Measurements from ENCODE around the gene LRRC27. TPM values are rescaled to one million over a fixed set of nuclear protein-coding genes. Genes with fewer than 3 reads are reported as not detected.

Gene LRRC27
- total and polyA plus RNA-seq, 5 donors from 2014 or later: 0.67 to 3.3 (median 2.5) TPM

DNA sequence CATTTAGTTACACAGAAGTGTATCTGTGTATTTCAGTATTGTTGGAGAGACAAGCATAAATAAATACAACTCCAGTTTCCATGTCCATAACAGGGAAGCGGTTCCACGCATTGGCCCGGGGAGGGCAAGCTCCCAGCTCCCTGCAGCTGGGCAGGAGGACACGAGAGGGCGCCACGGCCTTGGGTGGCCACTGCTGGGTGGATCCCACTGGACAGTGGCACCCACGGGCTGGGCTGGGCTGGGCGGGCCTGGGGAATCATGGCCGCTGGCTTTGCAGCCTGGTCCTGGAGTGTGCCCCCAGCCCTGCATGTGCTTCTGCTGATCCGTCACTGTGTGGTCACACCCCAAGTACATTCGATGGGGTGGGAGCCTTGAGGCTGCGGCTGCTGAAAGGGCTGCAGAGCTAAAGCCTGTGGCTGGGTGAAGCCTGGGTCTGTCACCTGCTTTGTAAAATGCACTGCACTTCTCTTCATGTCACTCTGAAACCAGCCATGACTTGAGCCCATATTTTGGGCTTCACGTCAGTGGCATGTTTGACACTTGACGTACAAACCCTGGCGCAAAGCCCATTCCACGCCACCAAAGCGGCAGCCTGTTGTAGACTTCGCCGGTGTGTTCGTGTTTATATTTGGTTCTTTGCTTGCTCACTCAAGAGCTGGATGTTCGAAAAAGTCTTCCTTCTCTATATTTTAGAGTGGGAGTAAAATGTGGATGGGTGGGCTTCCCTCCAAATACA, 27.5 kb downstream of the LRRC27 start:
- ATAC-seq (ENCODE audit: low read depth in 2 of 2): no peak
- Histone ChIP-seq H3K27me3 (ENCODE audit: control insufficient read depth, insufficient read depth, low read length) (no peaks in the 10 kb centered on the region), H3K36me3 (ENCODE audit: control insufficient read depth, insufficient read depth, low read length) (no peaks in the 10 kb centered on the region), H3K4me1 (ENCODE audit: control insufficient read depth, insufficient read depth, low read length, poor library complexity, severe bottlenecking) (no peaks in the 10 kb centered on the region), H3K27ac (ENCODE audit: insufficient read depth, low read length, poor library complexity, severe bottlenecking) (no peak overlapping the region), H3K9me3 (ENCODE audit: control insufficient read depth in 2 of 2, low read length in 2 of 2) (no peaks in the 10 kb centered on the region), H3K4me3 (ENCODE audit: low read depth, low read length) (no peak overlapping the region)
- Mint-ChIP-seq H3K4me3 (no peak overlapping the region), H3K36me3 (no peaks in the 10 kb centered on the region), H3K27ac (no peak overlapping the region), H3K27me3 (no peaks in the 10 kb centered on the region), H3K4me1 (peaks cover 0 to 2% (median 0%) of the 10 kb centered on the region in 4 donors), H3K9me3 (peaks cover 0 to 3% (median 0%) of the 10 kb centered on the region in 7 donors)
- DNase-seq: no peak

DNA sequence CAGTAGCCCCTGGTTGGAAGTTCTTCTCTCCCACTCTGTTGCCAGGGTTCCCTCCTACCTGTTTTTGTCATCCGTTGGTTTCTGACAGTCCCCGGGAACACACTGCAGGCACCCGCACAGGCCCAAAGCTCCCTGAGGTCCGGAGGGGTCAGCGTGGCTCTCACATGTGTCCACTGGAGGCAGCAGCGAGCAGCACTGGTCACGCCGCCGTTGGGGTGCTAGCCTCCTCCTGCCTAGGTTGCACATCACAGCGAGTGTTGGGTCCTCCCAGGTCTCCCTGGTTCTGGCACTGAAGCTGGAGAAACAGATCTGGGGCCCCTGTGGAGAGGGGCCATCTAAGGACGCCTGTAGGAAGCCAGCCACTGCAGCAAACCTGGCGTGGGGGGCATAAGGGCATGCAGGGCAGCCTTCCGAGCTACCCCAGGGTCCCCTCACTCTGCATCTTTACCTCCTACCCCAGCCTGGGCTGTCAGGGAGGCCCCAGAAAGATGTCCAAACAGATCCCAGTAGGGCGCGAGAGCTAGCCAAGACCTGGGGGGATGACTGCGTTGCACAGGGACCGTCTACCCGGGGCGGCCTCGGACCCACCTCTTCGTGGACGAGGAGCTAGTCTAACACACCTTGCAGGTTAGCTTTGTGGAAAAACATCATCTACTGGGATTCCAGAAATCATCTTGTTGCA, 28.9 kb downstream of the LRRC27 start:
- Mint-ChIP-seq H3K27me3 (no peaks in the 10 kb centered on the region), H3K27ac (no peak overlapping the region)

DNA sequence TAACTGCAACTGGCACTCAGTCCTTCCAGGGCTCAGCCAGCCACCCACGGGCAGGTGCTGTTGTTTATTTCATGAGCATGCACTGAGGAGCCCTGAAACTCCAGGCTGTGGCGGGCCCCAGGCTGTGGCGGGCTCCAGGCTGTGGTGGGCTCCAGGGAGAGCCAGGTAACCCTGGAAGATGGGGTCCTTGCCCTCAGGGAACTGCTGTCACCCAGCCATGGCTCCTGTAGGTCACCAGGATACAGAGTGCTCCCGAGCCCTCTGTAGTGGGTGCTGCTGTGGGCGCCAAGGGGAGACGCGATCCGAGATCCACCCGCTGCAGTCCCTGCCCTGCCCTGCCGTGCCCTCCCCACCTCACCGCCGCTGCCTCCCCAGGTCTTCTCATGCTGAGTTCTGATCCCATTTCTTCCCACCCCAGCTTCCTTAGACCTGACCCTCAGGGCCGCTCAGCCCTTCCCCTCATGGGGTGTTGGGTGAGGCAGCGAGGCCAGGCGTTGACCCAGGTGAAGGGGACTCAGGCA, 29.6 kb downstream of the LRRC27 start:
- DNase-seq (no peak), ATAC-seq (ENCODE audit: low read depth in 2 of 2) (no peak)
- Histone ChIP-seq H3K36me3 (ENCODE audit: control insufficient read depth, insufficient read depth, low read length) (no peaks in the 10 kb centered on the region), H3K9me3 (ENCODE audit: control insufficient read depth in 2 of 2, low read length in 2 of 2) (no peaks in the 10 kb centered on the region), H3K27me3 (ENCODE audit: control insufficient read depth, insufficient read depth, low read length) (no peaks in the 10 kb centered on the region), H3K4me3 (ENCODE audit: low read depth, low read length) (no peak overlapping the region), H3K4me1 (ENCODE audit: control insufficient read depth, insufficient read depth, low read length, poor library complexity, severe bottlenecking) (no peaks in the 10 kb centered on the region), H3K27ac (ENCODE audit: insufficient read depth, low read length, poor library complexity, severe bottlenecking) (no peak overlapping the region)
- no peaks in the 10 kb centered on the region for H3K27me3 Mint-ChIP-seq
- H3K4me3 Mint-ChIP-seq: no peak overlapping the region
- no peak overlapping the region for H3K27ac Mint-ChIP-seq
- peaks cover 0 to 2% (median 0%) of the 10 kb centered on the region in 7 donors for H3K9me3 Mint-ChIP-seq
- H3K4me1 Mint-ChIP-seq: peaks cover 0 to 4% (median 0%) of the 10 kb centered on the region in 4 donors
- H3K36me3 Mint-ChIP-seq: no peaks in the 10 kb centered on the region

More for the DNA sequence above, 28.9 kb downstream of the LRRC27 start:
- Histone ChIP-seq H3K4me3 (ENCODE audit: low read depth, low read length) (no peak overlapping the region), H3K9me3 (ENCODE audit: control insufficient read depth in 2 of 2, low read length in 2 of 2) (no peaks in the 10 kb centered on the region), H3K27ac (ENCODE audit: insufficient read depth, low read length, poor library complexity, severe bottlenecking) (no peak overlapping the region), H3K36me3 (ENCODE audit: control insufficient read depth, insufficient read depth, low read length) (no peaks in the 10 kb centered on the region), H3K27me3 (ENCODE audit: control insufficient read depth, insufficient read depth, low read length) (no peaks in the 10 kb centered on the region), H3K4me1 (ENCODE audit: control insufficient read depth, insufficient read depth, low read length, poor library complexity, severe bottlenecking) (no peaks in the 10 kb centered on the region)
- Mint-ChIP-seq H3K4me1 (peaks cover 0 to 4% (median 0%) of the 10 kb centered on the region in 4 donors), H3K36me3 (no peaks in the 10 kb centered on the region), H3K9me3 (peaks cover 0 to 2% (median 0%) of the 10 kb centered on the region in 7 donors), H3K4me3 (no peak overlapping the region)
- DNase-seq (no peak), ATAC-seq (ENCODE audit: low read depth in 2 of 2) (no peak)

DNA sequence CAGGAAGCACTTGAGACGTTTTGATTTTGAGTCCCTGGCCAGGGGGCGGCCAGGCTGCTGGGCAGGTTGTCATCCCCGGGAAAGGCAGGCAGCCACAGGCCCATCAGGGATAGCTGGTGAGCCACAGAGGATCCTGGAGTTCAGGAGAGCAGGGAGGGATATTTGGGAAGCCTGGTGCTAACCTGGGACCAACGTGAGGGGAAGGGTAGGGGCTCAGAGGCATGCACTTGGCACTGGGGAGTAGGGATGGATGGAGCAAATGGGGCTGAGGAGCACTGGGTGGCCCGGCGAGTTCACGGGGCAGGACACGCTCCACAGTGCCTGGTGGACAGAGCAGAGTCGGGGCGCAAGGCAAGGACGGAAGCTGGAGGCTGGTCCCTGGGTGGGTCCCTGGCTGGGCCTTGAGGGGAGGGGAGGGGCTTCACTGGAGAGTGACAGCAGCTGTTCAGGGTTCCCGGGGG, 30.2 kb downstream of the LRRC27 start:
- Mint-ChIP-seq H3K27me3 (no peaks in the 10 kb centered on the region), H3K27ac (no peak overlapping the region), H3K4me1 (peaks cover 0 to 4% (median 0%) of the 10 kb centered on the region in 4 donors), H3K4me3 (no peak overlapping the region), H3K36me3 (peaks cover 4% of the 10 kb centered on the region), H3K9me3 (peaks cover 0 to 2% (median 0%) of the 10 kb centered on the region in 7 donors)
- ATAC-seq (ENCODE audit: low read depth in 2 of 2) (no peak), DNase-seq (no peak)
- Histone ChIP-seq H3K4me1 (ENCODE audit: control insufficient read depth, insufficient read depth, low read length, poor library complexity, severe bottlenecking) (no peaks in the 10 kb centered on the region), H3K36me3 (ENCODE audit: control insufficient read depth, insufficient read depth, low read length) (no peaks in the 10 kb centered on the region), H3K27ac (ENCODE audit: insufficient read depth, low read length, poor library complexity, severe bottlenecking) (no peak overlapping the region), H3K27me3 (ENCODE audit: control insufficient read depth, insufficient read depth, low read length) (no peaks in the 10 kb centered on the region), H3K9me3 (ENCODE audit: control insufficient read depth in 2 of 2, low read length in 2 of 2) (no peaks in the 10 kb centered on the region), H3K4me3 (ENCODE audit: low read depth, low read length) (no peak overlapping the region)

DNA sequence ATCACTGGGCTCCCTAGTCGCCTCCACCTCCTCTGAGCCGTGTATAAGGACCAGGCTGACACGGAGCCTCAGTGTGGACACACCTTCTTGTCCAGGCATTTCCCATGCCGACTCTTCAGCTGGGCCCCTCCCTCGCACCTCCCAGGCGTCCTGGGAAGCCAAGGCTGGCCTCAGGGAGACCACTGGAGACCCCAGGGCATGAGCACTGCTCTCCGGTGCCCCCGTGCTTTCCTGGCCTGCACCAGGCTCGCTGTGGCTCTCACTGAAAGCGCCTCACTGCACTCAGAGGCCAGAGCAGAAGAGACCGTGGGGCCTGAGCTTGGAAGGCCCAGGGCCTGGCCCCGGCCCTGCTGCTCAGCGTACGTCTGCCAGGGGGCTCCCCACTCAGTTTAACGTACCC, 31.4 kb downstream of the LRRC27 start:
- Histone ChIP-seq H3K9me3 (ENCODE audit: control insufficient read depth in 2 of 2, low read length in 2 of 2) (no peaks in the 10 kb centered on the region), H3K4me1 (ENCODE audit: control insufficient read depth, insufficient read depth, low read length, poor library complexity, severe bottlenecking) (no peaks in the 10 kb centered on the region), H3K27me3 (ENCODE audit: control insufficient read depth, insufficient read depth, low read length) (no peaks in the 10 kb centered on the region), H3K27ac (ENCODE audit: insufficient read depth, low read length, poor library complexity, severe bottlenecking) (no peak overlapping the region), H3K4me3 (ENCODE audit: low read depth, low read length) (no peak overlapping the region), H3K36me3 (ENCODE audit: control insufficient read depth, insufficient read depth, low read length) (no peaks in the 10 kb centered on the region)
- ATAC-seq (ENCODE audit: low read depth in 2 of 2) (no peak), DNase-seq (no peak)
- H3K4me1 Mint-ChIP-seq: peaks cover 0 to 4% (median 0%) of the 10 kb centered on the region in 4 donors
- no peak overlapping the region for H3K27ac Mint-ChIP-seq
- H3K36me3 Mint-ChIP-seq: peaks cover 4% of the 10 kb centered on the region
- H3K4me3 Mint-ChIP-seq: no peak overlapping the region
- no peaks in the 10 kb centered on the region for H3K27me3 Mint-ChIP-seq
- peaks cover 0 to 2% (median 0%) of the 10 kb centered on the region in 7 donors for H3K9me3 Mint-ChIP-seq

DNA sequence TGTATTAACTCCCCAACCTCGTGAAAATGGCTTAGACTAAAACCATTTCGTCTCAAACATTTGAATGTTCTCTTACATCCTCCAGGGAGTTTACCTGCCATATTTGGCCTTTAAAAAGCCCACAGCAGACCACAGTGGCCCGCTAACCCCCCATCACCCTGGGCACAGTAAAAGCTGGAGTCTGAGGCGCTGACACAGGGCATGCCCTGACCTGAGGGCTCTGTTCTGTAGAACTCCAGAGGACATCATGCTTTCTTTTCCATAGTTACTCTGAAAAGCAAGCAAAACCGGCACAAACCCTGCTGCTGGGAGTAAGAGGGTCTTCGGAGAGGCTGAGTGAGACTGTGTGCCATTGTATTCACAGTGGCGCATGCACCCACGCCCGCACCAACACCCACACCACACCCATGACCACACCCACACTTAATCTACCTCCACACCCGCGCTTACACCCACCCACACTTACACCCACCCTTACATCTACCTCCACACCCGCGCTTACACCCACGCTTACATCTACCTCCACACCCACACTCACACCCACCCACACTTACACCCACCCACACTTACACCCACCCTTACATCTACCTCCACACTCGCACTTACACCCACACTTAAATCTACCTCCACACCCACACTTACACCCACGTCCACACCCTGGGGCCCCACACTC, 32.1 kb downstream of the LRRC27 start:
- no peaks in the 10 kb centered on the region for H3K36me3 ChIP-seq (ENCODE audit: control insufficient read depth, insufficient read depth, low read length)
- H3K4me3 Mint-ChIP-seq: no peak overlapping the region
- peaks cover 0 to 4% (median 0%) of the 10 kb centered on the region in 4 donors for H3K4me1 Mint-ChIP-seq
- no peaks in the 10 kb centered on the region for H3K27me3 Mint-ChIP-seq
- no peak overlapping the region for H3K4me3 ChIP-seq (ENCODE audit: low read depth, low read length)
- DNase-seq: peak in 1 of 3 donors; percentile 19
- no peak overlapping the region for H3K27ac ChIP-seq (ENCODE audit: insufficient read depth, low read length, poor library complexity, severe bottlenecking)
- no peaks in the 10 kb centered on the region for H3K4me1 ChIP-seq (ENCODE audit: control insufficient read depth, insufficient read depth, low read length, poor library complexity, severe bottlenecking)
- no peaks in the 10 kb centered on the region for H3K9me3 ChIP-seq (ENCODE audit: control insufficient read depth in 2 of 2, low read length in 2 of 2)
- no peak overlapping the region for H3K27ac Mint-ChIP-seq
- peaks cover 4% of the 10 kb centered on the region for H3K36me3 Mint-ChIP-seq
- H3K27me3 ChIP-seq (ENCODE audit: control insufficient read depth, insufficient read depth, low read length): no peaks in the 10 kb centered on the region
- peak; percentile 50 to 72 for ATAC-seq (ENCODE audit: low read depth in 2 of 2)
- peaks cover 0 to 2% (median 0%) of the 10 kb centered on the region in 7 donors for H3K9me3 Mint-ChIP-seq

DNA sequence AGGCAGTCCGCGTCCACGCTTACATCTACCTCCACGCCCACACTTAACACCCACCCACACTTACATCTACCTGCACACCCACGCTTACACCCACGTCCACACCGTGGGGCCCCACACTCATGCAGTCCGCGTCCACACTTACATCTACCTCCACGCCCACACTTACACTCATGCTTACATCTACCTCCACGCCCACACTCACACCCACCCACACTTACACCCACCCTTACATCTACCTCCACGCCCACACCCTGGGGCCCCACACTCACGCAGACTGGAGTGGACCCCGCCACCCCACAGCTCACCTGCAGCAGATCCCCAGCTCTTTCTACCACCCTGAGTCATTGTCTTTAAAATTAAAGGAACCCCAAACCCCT, 32.6 kb downstream of the LRRC27 start:
- Histone ChIP-seq H3K27me3 (ENCODE audit: control insufficient read depth, insufficient read depth, low read length) (no peaks in the 10 kb centered on the region), H3K36me3 (ENCODE audit: control insufficient read depth, insufficient read depth, low read length) (no peaks in the 10 kb centered on the region), H3K4me1 (ENCODE audit: control insufficient read depth, insufficient read depth, low read length, poor library complexity, severe bottlenecking) (no peaks in the 10 kb centered on the region), H3K27ac (ENCODE audit: insufficient read depth, low read length, poor library complexity, severe bottlenecking) (no peak overlapping the region), H3K4me3 (ENCODE audit: low read depth, low read length) (no peak overlapping the region), H3K9me3 (ENCODE audit: control insufficient read depth in 2 of 2, low read length in 2 of 2) (no peaks in the 10 kb centered on the region)
- Mint-ChIP-seq H3K4me1 (peaks cover 0 to 4% (median 0%) of the 10 kb centered on the region in 4 donors), H3K9me3 (peaks cover 0 to 2% (median 0%) of the 10 kb centered on the region in 7 donors), H3K36me3 (peaks cover 4% of the 10 kb centered on the region), H3K27me3 (no peaks in the 10 kb centered on the region), H3K27ac (peak overlapping the region in 1 of 3 donors; percentile 65), H3K4me3 (no peak overlapping the region)
- ATAC-seq (ENCODE audit: low read depth in 2 of 2) (peak in 1 of 2 donors; percentile 37), DNase-seq (no peak)
